ENCODE data around the gene TMEM126B.
"Not testable (repeated sequence)": the region's sequence is repeated elsewhere in the genome, so short reads cannot be mapped to it uniquely, and the experiment has no call there.

DNA sequence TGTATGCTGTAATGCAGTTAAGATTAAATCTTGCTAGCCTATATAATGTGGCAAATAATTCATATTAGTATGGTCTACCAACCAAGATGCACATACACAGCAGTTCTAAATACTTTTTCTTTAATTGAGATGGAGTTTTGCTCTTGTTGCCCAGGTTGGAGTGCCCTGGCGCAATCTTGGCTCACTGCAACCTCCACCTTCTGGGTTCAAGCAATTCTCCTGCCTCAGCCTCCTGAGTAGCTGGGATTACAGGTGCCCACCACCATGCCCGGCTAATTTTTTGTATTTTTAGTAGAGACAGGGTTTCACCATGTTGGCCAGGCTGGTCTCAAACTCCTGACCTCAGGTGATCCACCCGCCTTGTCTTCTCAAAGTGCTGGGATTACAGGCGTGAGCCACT lies 25.9 kb downstream of the TMEM126B start:
- TF ChIP-seq, protein P1, sequence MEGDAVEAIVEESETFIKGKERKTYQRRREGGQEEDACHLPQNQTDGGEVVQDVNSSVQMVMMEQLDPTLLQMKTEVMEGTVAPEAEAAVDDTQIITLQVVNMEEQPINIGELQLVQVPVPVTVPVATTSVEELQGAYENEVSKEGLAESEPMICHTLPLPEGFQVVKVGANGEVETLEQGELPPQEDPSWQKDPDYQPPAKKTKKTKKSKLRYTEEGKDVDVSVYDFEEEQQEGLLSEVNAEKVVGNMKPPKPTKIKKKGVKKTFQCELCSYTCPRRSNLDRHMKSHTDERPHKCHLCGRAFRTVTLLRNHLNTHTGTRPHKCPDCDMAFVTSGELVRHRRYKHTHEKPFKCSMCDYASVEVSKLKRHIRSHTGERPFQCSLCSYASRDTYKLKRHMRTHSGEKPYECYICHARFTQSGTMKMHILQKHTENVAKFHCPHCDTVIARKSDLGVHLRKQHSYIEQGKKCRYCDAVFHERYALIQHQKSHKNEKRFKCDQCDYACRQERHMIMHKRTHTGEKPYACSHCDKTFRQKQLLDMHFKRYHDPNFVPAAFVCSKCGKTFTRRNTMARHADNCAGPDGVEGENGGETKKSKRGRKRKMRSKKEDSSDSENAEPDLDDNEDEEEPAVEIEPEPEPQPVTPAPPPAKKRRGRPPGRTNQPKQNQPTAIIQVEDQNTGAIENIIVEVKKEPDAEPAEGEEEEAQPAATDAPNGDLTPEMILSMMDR (conservative IDR thresholded peaks at IDR 0.05): not testable (repeated sequence)
- not testable (repeated sequence) for TF ChIP-seq EZH2 (IDR thresholded peaks at IDR 0.05; ENCODE audit: low read depth)

All from PC-9 (cell line).